HepG2 (cell line): Measurements from ENCODE around the gene AADACL4. TPM values are rescaled to one million over a fixed set of nuclear protein-coding genes. Genes with fewer than 3 reads are reported as not detected.

Source experiments
- EEA1 ChIP-seq: sonication (generic); formaldehyde crosslinking; IDR thresholded peaks from 2 replicates; pipeline ENCODE4 v1.5.1; 2020; ENCODE audit warnings: mild to moderate bottlenecking, missing genetic modification reagents, borderline replicate concordance
- FOXO4 ChIP-seq: sonication (generic); formaldehyde crosslinking; conservative IDR thresholded peaks from 2 replicates; pipeline ENCODE4 v1.8.1; 2023; ENCODE audit warnings: missing genetic modification reagents
- GATA4 ChIP-seq: sonication (generic); IDR thresholded peaks from 2 replicates; pipeline ENCODE4 v1.6.1; 2016; ENCODE audit warnings: antibody characterized with exemption, low read depth, borderline replicate concordance
- JDP2 ChIP-seq: sonication (generic); formaldehyde crosslinking; IDR thresholded peaks from 2 replicates; pipeline ENCODE4 v1.8.1; 2022; ENCODE audit warnings: missing genetic modification reagents, borderline replicate concordance
- PLSCR1 ChIP-seq: sonication (generic); formaldehyde crosslinking; IDR thresholded peaks from 2 replicates; pipeline ENCODE4 v1.5.0; 2020; ENCODE audit warnings: missing genetic modification reagents, mild to moderate bottlenecking, borderline replicate concordance
- POLR2G ChIP-seq: fragments of 200-400 bp; formaldehyde crosslinking; IDR thresholded peaks from 2 replicates; pipeline ENCODE4 v1.6.1; 2018; ENCODE audit warnings: mild to moderate bottlenecking, low read depth, low read length, moderate library complexity
- ZC3H4 ChIP-seq: sonication (generic); formaldehyde crosslinking; IDR thresholded peaks from 2 replicates; pipeline ENCODE4 v1.4.0; 2020; ENCODE audit warnings: missing genetic modification reagents, borderline replicate concordance
- ZHX2 ChIP-seq, 2 experiments: sonication (generic) in 1 of 2; formaldehyde crosslinking in 1 of 2; IDR thresholded peaks; 2 replicates each; pipeline versions ENCODE4 v1.6.1 to v1.9.0; 2014 to 2022; ENCODE audit warnings: antibody characterized with exemption in 1 of 2, borderline replicate concordance in 1 of 2, inconsistent platforms in 1 of 2, low read depth in 1 of 2, missing genetic modification reagents in 1 of 2
- ZNF18 ChIP-seq: sonication (generic); formaldehyde crosslinking; IDR thresholded peaks from 2 replicates; pipeline ENCODE4 v1.8.0; 2022; ENCODE audit warnings: mild to moderate bottlenecking, missing genetic modification reagents; ENCODE audit not compliant: insufficient replicate concordance
- polyA plus RNA-seq, 8 experiments: library from polyadenylated mRNA; depleted of rRNA in 3 of 8; stranded (reverse) in 7 of 8; unstranded in 1 of 8; fragments of >200 nt; fragmentation: Illumina TruSeq in 4 of 8; extraction: Trizol in 4 of 8; gene quantifications; 2 replicates each; pipeline versions ENCODE4 v1.2.1 to v1.2.3, GENCODE V29; 2011 to 2016; ENCODE audit warnings: low read depth in 4 of 8, missing spikeins in 1 of 8, mixed read lengths in 1 of 8; ENCODE audit not compliant: insufficient read depth in 1 of 8
- total RNA-seq, 5 experiments: library from RNA; depleted of rRNA; stranded (reverse); fragments of >200 nt; fragmentation: Illumina TruSeq; extraction: Trizol; gene quantifications; 2 replicates each; pipeline ENCODE4 v1.2.3, GENCODE V29; 2016; ENCODE audit warnings: low read depth in 1 of 5

AADACL4 gene
- total and polyA plus RNA-seq, 2 of the 13 experiments (the other 11 are each of a cell fraction or from before 2014, with no cell fraction given), result not detected

- TF ChIP-seq GATA4, result peak; percentile 84; the same call in 1 of the 2 replicates
- peak; percentile 97 for TF ChIP-seq POLR2G
- no peak for TF ChIP-seq PLSCR1 (CRISPR knock-in tag)
- no peak for TF ChIP-seq FOXO4 (CRISPR knock-in tag)
- TF ChIP-seq ZC3H4 (CRISPR knock-in tag), result peak; percentile 96
- TF ChIP-seq ZHX2 (IDR thresholded peaks at IDR 0.05; ENCODE audit: low read depth), result no peak
- no peak for TF ChIP-seq ZHX2 (CRISPR knock-in tag; IDR thresholded peaks at IDR 0.05; ENCODE audit: borderline replicate concordance)
- peak; percentile 67; the same call in 1 of the 2 replicates for TF ChIP-seq JDP2
- peak; percentile 65 for TF ChIP-seq ZNF18 (CRISPR knock-in tag)
- no peak for TF ChIP-seq EEA1 (CRISPR knock-in tag)
Measured at GRCh38 chr1:12618965-12619791, 24.7 kb upstream of the AADACL4 start (continued).
